ENCODE data around the gene FOXQ1. TPM values are rescaled to one million over a fixed set of nuclear protein-coding genes. Genes with fewer than 3 reads are reported as not detected.

FOXQ1 gene
- polyA plus RNA-seq, 1 of the 3 experiments (the other 2 are of a cell fraction) = not detected

- H3K27ac ChIP-seq (ENCODE audit: low read depth in 2 of 2, low read length in 1 of 2) = no peak overlapping the region
- no peak for DNase-seq
- H3K9me2 ChIP-seq = no peaks in the 10 kb centered on the region
- H3K4me2 ChIP-seq = no peak overlapping the region
- H2AFZ ChIP-seq (ENCODE audit: low read depth) = no peak overlapping the region
- H3K4me3 ChIP-seq (ENCODE audit: low read depth in 2 of 2, low read length in 1 of 2) = no peak overlapping the region
- WGBS (ENCODE audit: low lambda C conversion rate) = 3% methylated on average over 5 of the region's 5 CpGs
- no peaks in the 10 kb centered on the region for H3K4me1 ChIP-seq (ENCODE audit: control insufficient read depth in 1 of 2, insufficient read depth in 2 of 2, low read depth in 1 of 2, low read length in 1 of 2)
- peaks cover 9% of the 10 kb centered on the region for H3K27me3 ChIP-seq (ENCODE audit: insufficient read depth)
- no peaks in the 10 kb centered on the region for H4K20me1 ChIP-seq (ENCODE audit: insufficient read depth)
- TF ChIP-seq CHD2 (IDR thresholded peaks at IDR 0.05; ENCODE audit: low read length, partially characterized antibody) = no peak
- no peak for TF ChIP-seq EP300 (IDR thresholded peaks at IDR 0.05; ENCODE audit: borderline replicate concordance in 1 of 2, low read depth in 1 of 2, low read length in 1 of 2)
- no peak for TF ChIP-seq SIN3A (IDR thresholded peaks at IDR 0.05; ENCODE audit: borderline replicate concordance, low read depth, low read length)
- TF ChIP-seq IRF3 (IDR thresholded peaks at IDR 0.05; ENCODE audit: low read depth, low read length) = no peak
- TF ChIP-seq SMC3 (IDR thresholded peaks at IDR 0.05; ENCODE audit: low read depth, low read length) = no peak
- POLR2A ChIA-PET = no interaction called here
- no peaks in the 10 kb centered on the region for H3F3A ChIP-seq (replicated peaks; ENCODE audit: insufficient read depth)
- no peak overlapping the region for H3K9ac ChIP-seq
- H3K79me2 ChIP-seq (ENCODE audit: insufficient read depth) = no peaks in the 10 kb centered on the region
- no peaks in the 10 kb centered on the region for H3K9me3 ChIP-seq
- CTCF ChIA-PET = interaction anchor here (1.0 kb wide), 1 partner anchor 119 kb away, joined by 4 read pairs; no protein-coding TSS in a partner anchor
- H3K36me3 ChIP-seq (replicated peaks in 1 of 2; ENCODE audit: control insufficient read depth in 1 of 2, insufficient read depth in 2 of 2, low read length in 1 of 2) = no peaks in the 10 kb centered on the region
Observed at GRCh38 chr6:1278061-1278720, 33.7 kb upstream of the FOXQ1 start.

- Histone ChIP-seq H3K79me2 (ENCODE audit: insufficient read depth) (no peaks in the 10 kb centered on the region), H4K20me1 (ENCODE audit: insufficient read depth) (no peaks in the 10 kb centered on the region), H3K9ac (no peak overlapping the region), H3K4me3 (ENCODE audit: low read depth in 2 of 2, low read length in 1 of 2) (no peak overlapping the region), H3K9me3 (no peaks in the 10 kb centered on the region), H3K4me2 (no peak overlapping the region), H2AFZ (ENCODE audit: low read depth) (no peak overlapping the region), H3K36me3 (replicated peaks in 1 of 2; ENCODE audit: control insufficient read depth in 1 of 2, insufficient read depth in 2 of 2, low read length in 1 of 2) (no peaks in the 10 kb centered on the region), H3K27me3 (ENCODE audit: insufficient read depth) (peaks cover 7% of the 10 kb centered on the region), H3K4me1 (ENCODE audit: control insufficient read depth in 1 of 2, insufficient read depth in 2 of 2, low read depth in 1 of 2, low read length in 1 of 2) (no peaks in the 10 kb centered on the region), H3K27ac (ENCODE audit: low read depth in 2 of 2, low read length in 1 of 2) (no peak overlapping the region), H3K9me2 (no peaks in the 10 kb centered on the region), H3F3A (replicated peaks; ENCODE audit: insufficient read depth) (no peaks in the 10 kb centered on the region)
- TF ChIP-seq NRF1 (IDR thresholded peaks at IDR 0.05; ENCODE audit: low read depth, low read length) (no peak), FOXJ3 (CRISPR knock-in tag; IDR thresholded peaks at IDR 0.05) (no peak), CHD2 (IDR thresholded peaks at IDR 0.05; ENCODE audit: low read length, partially characterized antibody) (no peak), POLR2AphosphoS5 (IDR thresholded peaks at IDR 0.05; ENCODE audit: low read depth, low read length) (no peak), USF2 (IDR thresholded peaks at IDR 0.05; ENCODE audit: borderline replicate concordance, low read depth, low read length) (no peak), TCF12 (IDR thresholded peaks at IDR 0.05) (no peak), MXI1 (IDR thresholded peaks at IDR 0.05; ENCODE audit: low read depth, low read length) (no peak), JUND (IDR thresholded peaks at IDR 0.05) (no peak), GATA2 (CRISPR knock-in tag; IDR thresholded peaks at IDR 0.05) (no peak), ELF1 (IDR thresholded peaks at IDR 0.05) (no peak), NFIC (IDR thresholded peaks at IDR 0.05; ENCODE audit: borderline replicate concordance) (no peak), ZBTB33 (IDR thresholded peaks at IDR 0.05; ENCODE audit: borderline replicate concordance, low read depth) (no peak), IRF3 (IDR thresholded peaks at IDR 0.05; ENCODE audit: low read depth, low read length) (no peak), EP300 (IDR thresholded peaks at IDR 0.05; ENCODE audit: borderline replicate concordance in 1 of 2, low read depth in 1 of 2, low read length in 1 of 2) (no peak), MEF2A (IDR thresholded peaks at IDR 0.05; ENCODE audit: borderline replicate concordance, low read depth) (no peak), RAD21 (IDR thresholded peaks at IDR 0.05; ENCODE audit: low read length) (no peak), YY1 (IDR thresholded peaks at IDR 0.05; ENCODE audit: low read depth) (no peak)
- POLR2A ChIA-PET = no interaction called here
- CTCF ChIA-PET = interaction anchor here (1.0 kb wide), 1 partner anchor 118 kb away, joined by 4 read pairs; no protein-coding TSS in a partner anchor
- WGBS (ENCODE audit: low lambda C conversion rate) = 5% methylated on average over 4 of the region's 4 CpGs
- DNase-seq = no peak
Observed at GRCh38 chr6:1279065-1279464, 32.8 kb upstream of the FOXQ1 start.

Data from SK-N-SH (cell line).